Kidney capillary endothelial cell (primary cell): ENCODE data around the gene NELL1.

ENCODE experiments used
- DNase-seq: peaks from one replicate; pipeline ENCODE4 v3.0.0-alpha.2; 2018; ENCODE audit warnings: low spot score

NELL1 gene

DNA sequence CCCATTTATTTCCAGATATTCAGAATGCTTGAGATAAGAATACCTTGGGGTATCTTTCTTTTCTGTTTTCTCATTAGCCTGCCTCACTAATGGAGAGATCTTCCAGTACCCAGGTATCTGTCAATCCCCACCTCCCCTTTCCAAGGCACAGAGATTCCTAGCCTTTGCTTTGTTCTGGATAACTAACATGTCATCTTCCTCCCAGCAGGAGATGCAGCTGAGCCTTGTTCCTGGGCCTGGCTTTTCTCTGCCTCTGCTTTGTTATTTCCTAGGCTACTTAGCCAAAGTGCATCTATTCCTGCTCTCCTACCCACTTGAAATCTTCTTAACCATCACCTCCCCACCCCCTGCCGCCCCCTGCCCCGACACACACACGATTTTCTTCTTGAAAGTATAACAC lies 297.1 kb downstream of the NELL1 start:
- no peak for DNase-seq

DNA sequence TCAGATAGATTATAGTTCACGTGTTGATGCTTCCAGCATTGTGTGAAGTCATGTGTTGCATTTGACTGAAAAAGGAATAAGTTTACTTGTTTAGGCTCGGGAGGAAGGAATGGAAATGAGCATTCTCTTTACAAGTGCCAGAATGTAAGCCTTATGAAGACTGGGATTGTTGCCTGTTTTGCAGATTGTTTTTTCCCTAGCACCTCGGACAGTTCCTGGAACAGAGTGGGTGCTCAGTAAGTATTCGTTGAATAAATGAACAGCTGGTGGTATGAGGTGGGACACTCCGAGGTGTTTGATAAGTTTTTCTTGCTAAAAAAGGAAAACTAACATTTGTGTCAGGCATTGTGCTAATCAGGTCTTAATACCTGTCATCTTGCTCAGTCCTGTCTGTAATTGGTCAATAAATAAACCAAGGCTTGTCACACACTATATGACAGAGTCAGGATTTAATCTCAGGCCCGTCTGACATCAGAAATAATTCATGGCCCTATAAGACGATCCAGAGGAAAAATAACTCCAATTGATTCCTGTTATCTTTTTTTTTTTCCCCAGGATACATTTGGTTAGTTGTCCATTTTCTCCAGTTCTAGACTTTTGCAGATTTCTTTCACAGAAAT lies 304.7 kb downstream of the NELL1 start:
- DNase-seq: no peak

GRCh38 chr11:20980736-20981135 lies 311.4 kb downstream of the NELL1 start:
- DNase-seq: no peak

GRCh38 chr11:20990447-20990846 lies 321.1 kb downstream of the NELL1 start:
- DNase-seq: no peak

DNA sequence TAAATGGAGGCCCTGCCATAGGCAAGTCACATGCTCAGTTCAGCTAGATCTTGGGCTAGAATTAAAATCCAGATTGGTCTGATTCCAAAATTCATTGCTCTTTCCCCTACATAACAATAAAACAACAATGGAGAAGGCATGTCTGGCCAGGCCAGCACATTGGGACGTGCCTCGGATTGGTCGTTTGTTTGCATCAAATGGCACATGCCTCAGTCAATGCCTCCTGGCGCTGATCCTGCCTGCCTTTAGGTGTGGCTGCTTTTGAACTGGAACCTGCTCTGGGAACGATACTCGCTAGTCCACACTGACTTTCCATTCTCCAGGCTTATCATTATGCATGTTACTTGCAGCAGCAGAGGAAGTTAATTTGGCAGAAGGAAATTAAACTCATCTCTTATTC lies 322.1 kb downstream of the NELL1 start:
- DNase-seq: no peak

DNA sequence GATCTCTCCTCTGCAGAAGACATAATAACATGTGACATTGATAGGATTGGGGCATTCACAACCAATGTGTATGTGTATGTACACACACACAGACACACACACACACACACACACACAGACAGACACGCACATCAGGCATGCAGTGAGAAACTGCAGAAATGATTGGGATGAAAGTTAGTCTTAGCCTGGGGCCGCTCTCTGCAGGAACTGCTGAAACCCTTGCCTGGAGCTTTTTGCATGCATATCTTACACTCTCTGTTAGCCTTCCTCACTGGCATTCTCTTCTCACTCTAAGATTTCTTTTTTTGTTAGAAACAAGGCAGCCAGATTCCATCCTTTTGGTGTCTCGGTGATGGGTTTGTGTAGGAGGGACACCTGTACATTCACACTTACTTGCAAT lies 337.9 kb downstream of the NELL1 start:
- DNase-seq: no peak

DNA sequence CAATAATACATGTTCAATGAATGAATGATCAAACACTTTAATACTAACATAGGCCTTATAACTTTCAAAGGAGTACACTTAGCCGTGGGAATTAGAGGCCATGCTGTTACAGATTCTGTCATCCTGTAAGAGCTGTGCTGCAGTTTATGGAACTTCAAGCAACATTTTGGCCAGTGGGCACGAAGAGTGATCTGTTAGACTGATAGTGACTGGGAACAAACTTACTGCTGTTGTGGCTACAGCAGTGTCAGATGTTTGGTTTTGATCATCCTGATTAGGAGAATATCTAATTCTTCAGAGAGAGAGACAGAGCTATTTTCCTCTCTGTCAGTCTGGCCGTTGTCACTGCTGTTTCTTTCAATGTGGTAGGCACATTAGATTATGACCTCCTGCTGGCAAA lies 348.9 kb downstream of the NELL1 start:
- DNase-seq: no peak

- no peak for DNase-seq
Measured at GRCh38 chr11:21026685-21027084, 357.3 kb downstream of the NELL1 start.

DNA sequence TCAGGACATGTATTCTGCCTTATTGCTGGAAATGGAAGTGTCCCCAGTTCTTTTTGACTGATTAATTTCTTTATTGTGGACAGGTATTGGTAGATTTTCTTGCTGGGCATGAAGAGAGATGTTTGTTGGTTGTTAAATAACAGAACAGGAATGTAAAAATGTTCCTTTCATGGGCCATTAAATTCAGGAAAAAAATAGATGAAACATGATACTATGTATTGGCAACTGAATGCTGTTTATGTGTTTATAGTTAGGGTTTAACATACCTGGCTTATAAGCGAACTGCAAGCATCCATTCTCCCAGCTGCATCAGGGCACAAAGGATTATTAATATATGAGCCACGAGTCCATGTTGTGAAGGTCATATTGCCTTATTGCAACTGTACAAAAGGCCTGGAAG lies 368.5 kb downstream of the NELL1 start:
- no peak for DNase-seq

DNA sequence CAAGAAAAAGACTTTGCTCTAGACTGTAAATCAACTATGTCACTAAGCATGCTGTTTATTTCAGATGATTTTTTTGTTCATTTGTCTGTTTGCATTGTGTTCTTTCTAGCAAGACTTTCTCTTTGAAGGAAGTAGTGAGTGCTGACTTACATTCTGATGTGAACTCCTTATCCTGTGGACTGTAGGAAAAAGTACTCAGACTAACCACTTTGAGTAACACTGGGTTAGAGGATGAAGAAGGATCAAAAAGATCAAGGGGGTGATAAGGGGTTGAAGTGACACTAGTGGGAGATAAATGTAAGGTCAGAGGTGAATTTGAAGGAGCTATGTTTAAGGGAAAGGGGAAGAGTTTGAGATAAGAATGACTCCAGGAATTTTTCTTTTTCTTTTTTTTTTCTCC lies 369.4 kb downstream of the NELL1 start:
- DNase-seq: no peak

DNA sequence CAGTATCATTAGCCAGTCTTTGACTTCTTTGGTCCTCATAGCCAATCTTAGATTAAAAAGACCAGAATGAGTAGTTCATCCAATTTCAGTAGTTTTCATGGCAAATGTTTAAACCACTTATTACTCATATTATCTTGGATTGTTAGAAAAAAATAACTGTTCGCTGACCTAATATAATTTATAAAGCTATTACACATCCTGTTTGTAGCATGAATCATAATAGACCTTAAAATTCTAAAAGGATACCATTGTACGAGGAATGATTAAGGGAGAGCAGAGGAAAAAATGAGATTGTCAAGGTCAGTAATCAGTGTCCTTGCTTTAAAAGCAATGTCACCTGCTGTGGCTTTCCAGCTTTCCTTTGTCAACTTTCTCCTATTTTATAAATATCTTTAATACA lies 371.2 kb downstream of the NELL1 start:
- no peak for DNase-seq

DNA sequence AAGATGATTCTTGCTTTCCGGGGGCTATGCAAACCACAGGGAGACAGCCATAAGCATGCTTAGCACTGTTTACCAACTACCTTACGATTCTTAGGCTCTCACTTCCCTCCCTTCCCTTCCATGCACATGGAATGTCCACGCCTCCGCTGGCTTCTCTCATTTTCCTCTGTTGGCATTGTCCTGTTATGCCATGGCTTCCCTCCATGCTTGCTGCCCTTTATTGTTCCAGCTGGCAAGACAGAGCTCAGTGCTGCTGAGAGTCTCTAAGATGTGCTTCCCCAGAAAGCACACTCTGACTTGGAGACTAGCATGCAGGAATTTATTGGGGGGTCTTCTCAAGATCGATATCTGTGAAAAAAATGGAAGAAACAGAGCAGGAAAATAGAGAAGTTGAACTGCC lies 379.2 kb downstream of the NELL1 start:
- DNase-seq: no peak

GRCh38 chr11:21053466-21053865 lies 384.1 kb downstream of the NELL1 start:
- no peak for DNase-seq

DNA sequence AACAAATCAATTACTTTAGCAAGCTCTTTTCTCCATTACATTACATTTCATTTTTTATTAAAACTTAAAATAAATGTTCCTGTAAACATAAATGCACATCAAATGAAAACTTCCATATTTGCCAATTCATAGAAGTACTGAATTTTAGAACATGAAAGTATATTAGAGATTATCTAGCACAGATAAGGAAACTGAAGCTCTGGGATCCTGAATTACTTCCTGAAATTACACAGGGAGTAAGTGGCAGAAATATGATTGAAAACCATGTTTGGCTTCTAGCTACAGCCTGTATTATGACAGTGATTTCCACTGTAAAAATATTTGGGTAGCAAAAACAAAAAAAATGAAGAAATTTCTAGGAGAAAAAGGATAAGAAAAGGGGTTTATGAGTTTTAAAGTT lies 387.3 kb downstream of the NELL1 start:
- no peak for DNase-seq

DNA sequence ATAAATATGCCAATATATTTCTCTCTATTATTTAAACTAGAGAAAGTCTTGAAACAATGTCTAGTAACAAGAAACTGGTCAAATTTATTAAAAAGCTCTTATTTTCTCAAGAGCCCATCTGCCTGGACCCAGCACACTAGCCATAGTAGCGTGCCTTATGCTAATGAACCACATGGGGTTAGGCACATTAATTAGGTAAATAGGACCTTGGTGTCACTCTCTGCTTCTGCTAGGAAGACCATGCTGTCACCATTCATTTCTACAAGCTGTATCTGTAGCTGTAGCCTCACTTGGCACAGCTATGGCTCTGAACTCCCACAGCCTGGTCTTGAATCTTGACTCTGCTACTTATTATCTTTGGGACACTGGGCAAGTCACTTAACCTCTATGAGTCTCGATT lies 390.5 kb downstream of the NELL1 start:
- no peak for DNase-seq

GRCh38 chr11:21066030-21066429 lies 396.6 kb downstream of the NELL1 start:
- no peak for DNase-seq

DNA sequence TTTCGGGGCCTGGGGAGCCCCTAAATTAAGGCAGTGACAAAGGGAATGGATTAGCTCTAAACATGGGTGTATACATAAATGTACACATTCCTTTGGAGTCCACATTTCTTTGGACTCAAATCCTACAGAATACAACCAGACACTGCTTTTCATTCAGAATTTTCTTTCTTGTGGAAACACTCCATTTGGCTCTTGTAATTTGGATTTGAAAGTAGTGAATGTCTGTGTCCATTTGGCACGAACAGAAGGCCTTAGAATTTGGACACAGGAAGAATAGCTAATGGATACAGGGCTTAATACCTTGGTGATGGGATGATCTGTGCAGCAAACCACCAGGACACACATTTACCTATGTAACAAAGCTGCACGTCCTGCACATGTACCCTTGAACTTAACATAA lies 399.5 kb downstream of the NELL1 start:
- DNase-seq: no peak

GRCh38 chr11:21069909-21070308 lies 400.5 kb downstream of the NELL1 start:
- DNase-seq: no peak

DNA sequence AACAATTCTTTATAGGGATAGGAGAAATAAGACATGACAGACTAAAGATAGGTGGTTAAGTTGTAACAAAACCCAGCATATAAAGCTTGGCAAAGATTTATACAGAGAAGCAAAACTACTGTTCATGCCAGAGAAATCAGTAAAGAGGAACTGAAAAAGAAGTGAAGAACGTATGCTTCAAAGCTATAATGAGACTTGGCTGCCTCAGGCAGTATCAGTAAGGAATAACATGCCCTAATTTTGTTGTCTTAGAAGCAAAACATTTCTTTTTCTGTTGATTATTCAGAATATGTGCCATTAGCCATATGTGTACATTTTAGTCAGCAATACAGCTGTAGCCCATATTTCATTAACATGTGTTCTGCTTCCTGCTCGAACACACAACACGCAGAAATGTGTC lies 403.2 kb downstream of the NELL1 start:
- no peak for DNase-seq

DNA sequence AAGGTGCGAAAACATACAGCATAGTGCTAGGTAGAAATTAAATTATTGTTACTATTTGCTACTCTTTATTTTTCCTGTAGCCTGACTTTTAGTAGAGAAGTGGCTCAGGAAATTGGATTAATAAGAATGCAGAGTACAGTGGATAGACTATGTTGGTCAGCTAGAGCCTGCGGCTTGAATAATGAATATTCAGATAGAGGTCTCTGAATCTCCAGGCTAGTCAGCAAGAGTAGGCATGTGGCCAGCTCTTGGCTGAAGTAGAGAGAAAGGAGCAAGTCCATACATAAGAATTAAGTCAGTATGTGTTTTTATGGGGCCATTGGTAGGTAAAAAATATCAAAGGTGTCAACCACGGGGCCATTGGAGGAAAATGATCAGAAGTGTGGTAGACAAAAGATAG lies 413.5 kb downstream of the NELL1 start:
- no peak for DNase-seq

DNA sequence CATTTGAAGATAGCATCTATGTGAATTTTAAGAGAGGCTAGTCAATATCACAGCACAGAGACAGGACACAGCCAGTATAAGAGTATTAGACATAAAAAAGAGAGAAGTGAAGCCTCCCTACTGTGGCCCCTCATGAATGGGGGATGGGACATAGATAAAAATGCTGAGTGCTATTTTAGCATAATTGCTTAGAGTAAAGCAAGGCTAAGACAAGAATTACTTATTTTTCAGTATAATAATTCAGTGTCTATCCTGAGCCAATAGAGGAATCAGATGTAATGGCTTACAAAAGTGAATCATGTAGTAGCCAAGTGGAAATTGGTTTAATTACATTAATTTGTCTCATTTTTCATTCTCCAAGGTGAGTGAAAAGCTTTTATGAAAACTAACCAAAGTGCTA lies 419.5 kb downstream of the NELL1 start:
- no peak for DNase-seq

GRCh38 chr11:21104641-21105040 lies 435.3 kb downstream of the NELL1 start:
- no peak for DNase-seq

- no peak for DNase-seq
Measured at GRCh38 chr11:21105196-21105917, 436.0 kb downstream of the NELL1 start.

GRCh38 chr11:21109341-21109740 lies 440.0 kb downstream of the NELL1 start:
- no peak for DNase-seq
